GM23338 (cell line): ENCODE results near the gene C20orf141. TPM values are rescaled to one million over a fixed set of nuclear protein-coding genes. Genes with fewer than 3 reads are reported as not detected.

Source experiments
- ATAC-seq: fragments of 200-7000 bp; cut with Tn5 transposase; 3 replicates; pipeline ENCODE4 v1.9.1; 2020
- DNase-seq: peaks from one replicate; pipeline ENCODE4 v3.0.0-alpha.2; 2015; ENCODE audit warnings: low spot score
- H2AFZ ChIP-seq: fragments of 200-600 bp; sonication (generic); 2 replicates; pipeline ENCODE4 v1.8.0; 2016; ENCODE audit warnings: antibody characterized with exemption, mild to moderate bottlenecking, moderate library complexity
- H3F3A ChIP-seq: fragments of 200-600 bp; sonication (generic); replicated peaks from 2 replicates; pipeline ENCODE4 v1.8.0; 2017; ENCODE audit warnings: antibody characterized with exemption, mixed run types, low read depth
- H3K27ac ChIP-seq: fragments of 200-600 bp; sonication (generic); 2 replicates; pipeline ENCODE4 v1.6.1; 2016; ENCODE audit warnings: low read depth
- H3K27me3 ChIP-seq: fragments of 200-600 bp; sonication (generic); 2 replicates; pipeline ENCODE4 v1.8.0; 2016; ENCODE audit warnings: mild to moderate bottlenecking, mixed run types, moderate library complexity; ENCODE audit not compliant: insufficient read depth
- H3K36me3 ChIP-seq: fragments of 200-600 bp; sonication (generic); 2 replicates; pipeline ENCODE4 v1.8.0; 2016; ENCODE audit warnings: mild to moderate bottlenecking; ENCODE audit not compliant: insufficient read depth
- H3K4me1 ChIP-seq: fragments of 200-600 bp; sonication (generic); 2 replicates; pipeline ENCODE4 v1.8.0; 2016; ENCODE audit warnings: mild to moderate bottlenecking, moderate library complexity; ENCODE audit not compliant: insufficient read depth
- H3K4me2 ChIP-seq: fragments of 200-600 bp; sonication (generic); 2 replicates; pipeline ENCODE4 v1.7.1; 2017; ENCODE audit warnings: mixed run types
- H3K4me3 ChIP-seq: fragments of 200-600 bp; sonication (generic); 2 replicates; pipeline ENCODE4 v1.6.1; 2016; ENCODE audit warnings: mixed run types
- H3K79me2 ChIP-seq: fragments of 200-600 bp; sonication (generic); replicated peaks from 2 replicates; pipeline ENCODE4 v1.8.0; 2017; ENCODE audit warnings: mild to moderate bottlenecking; ENCODE audit not compliant: insufficient read depth
- H3K9me2 ChIP-seq: fragments of 200-600 bp; sonication (generic); 2 replicates; pipeline ENCODE4 v1.8.0; 2017; ENCODE audit not compliant: insufficient read depth
- H4K20me1 ChIP-seq: fragments of 200-600 bp; sonication (generic); replicated peaks from 2 replicates; pipeline ENCODE4 v1.8.0; 2017; ENCODE audit warnings: mild to moderate bottlenecking; ENCODE audit not compliant: insufficient read depth
- H3K27ac Mint-ChIP-seq: 2 replicates; pipeline ENCODE4 v1.8.0; 2020; ENCODE audit warnings: inconsistent platforms, mild to moderate bottlenecking, moderate library complexity, mixed read lengths
- H3K27me3 Mint-ChIP-seq: 3 replicates; pipeline ENCODE4 v1.8.0; 2022; ENCODE audit warnings: low read depth, mild to moderate bottlenecking, moderate library complexity, mixed read lengths, inconsistent platforms; ENCODE audit not compliant: insufficient read depth, poor library complexity
- H3K36me3 Mint-ChIP-seq: 3 replicates; pipeline ENCODE4 v1.8.0; 2021; ENCODE audit warnings: low read depth, mild to moderate bottlenecking, inconsistent platforms, moderate library complexity, mixed read lengths
- H3K4me1 Mint-ChIP-seq: 3 replicates; pipeline ENCODE4 v1.8.0; 2020; ENCODE audit warnings: mild to moderate bottlenecking, inconsistent platforms, mixed read lengths
- H3K4me3 Mint-ChIP-seq: 3 replicates; pipeline ENCODE4 v1.8.0; 2021; ENCODE audit warnings: moderate library complexity, mild to moderate bottlenecking, inconsistent platforms, mixed read lengths
- H3K9me3 Mint-ChIP-seq: 3 replicates; pipeline ENCODE4 v1.8.0; 2020; ENCODE audit warnings: moderate library complexity, mild to moderate bottlenecking, inconsistent platforms, mixed read lengths
- CREB1 ChIP-seq: fragments of 250-450 bp; sonication (Bioruptor Pico); IDR thresholded peaks from 2 replicates; pipeline ENCODE4 v1.5.0; 2020; ENCODE audit warnings: low read depth, mild to moderate bottlenecking, moderate library complexity
- EZH2phosphoT487 ChIP-seq: fragments of 200-600 bp; sonication (generic); IDR thresholded peaks from one replicate; pipeline ENCODE4 v1.8.1; 2018; ENCODE audit warnings: antibody characterized with exemption; ENCODE audit not compliant: unreplicated experiment
- JUNB ChIP-seq: IDR thresholded peaks from one replicate; pipeline ENCODE4 v1.6.1; 2016; ENCODE audit warnings: antibody characterized with exemption; ENCODE audit not compliant: unreplicated experiment
- POLR2AphosphoS5 ChIP-seq: IDR thresholded peaks from 2 replicates; pipeline ENCODE4 v1.6.1; 2016; ENCODE audit warnings: antibody characterized with exemption, low read depth
- STAT1 ChIP-seq: IDR thresholded peaks from one replicate; pipeline ENCODE4 v1.6.1; 2016; ENCODE audit warnings: antibody characterized with exemption; ENCODE audit not compliant: unreplicated experiment
- ZNF114 ChIP-seq: fragments of 250-450 bp; sonication (Bioruptor Pico); IDR thresholded peaks from 2 replicates; pipeline ENCODE4 v1.5.0; 2020; ENCODE audit warnings: mild to moderate bottlenecking, moderate library complexity
- ZNF331 ChIP-seq: fragments of 250-450 bp; sonication (Bioruptor Pico); IDR thresholded peaks from 2 replicates; pipeline ENCODE4 v1.5.0; 2020; ENCODE audit warnings: low read depth, mild to moderate bottlenecking, moderate library complexity
- polyA plus RNA-seq: library from polyadenylated mRNA; unstranded; fragments of >200 nt; fragmentation: Nextera tagmentation; extraction: Ambion mirVana; gene quantifications from 2 replicates; pipeline ENCODE4 v1.2.1, GENCODE V29; 2016
- total RNA-seq: library from RNA; depleted of rRNA; stranded (reverse); fragments of >200 nt; shearing (Covaris generic); gene quantifications from 2 replicates; pipeline ENCODE4 v1.2.3, GENCODE V29; 2014
- TF ChIP-seq, protein P1 (sequence below), 2 experiments: fragments of 200-600 bp in 1 of 2; sonication (generic) in 1 of 2; conservative IDR thresholded peaks; 2 replicates each; pipeline versions ENCODE4 v1.5.1 to v1.6.1; 2016 to 2017; ENCODE audit warnings: antibody characterized with exemption in 2 of 2, low read depth in 2 of 2, mild to moderate bottlenecking in 2 of 2, moderate library complexity in 1 of 2
- TF ChIP-seq, protein P2 (sequence below): IDR thresholded peaks from one replicate; pipeline ENCODE4 v1.6.1; 2018; ENCODE audit warnings: antibody characterized with exemption; ENCODE audit not compliant: unreplicated experiment
- TF ChIP-seq, protein P3 (sequence below): fragments of 250-450 bp; sonication (Bioruptor Pico); IDR thresholded peaks from 2 replicates; pipeline ENCODE4 v1.5.0; 2020; ENCODE audit warnings: mild to moderate bottlenecking, moderate library complexity

The C20orf141 gene
- total and polyA plus RNA-seq, 2 experiments from 2014 or later: not detected

GRCh38 chr20:2858591-2858990, 43.8 kb downstream of the C20orf141 start (continued):
- TF ChIP-seq, protein P1, sequence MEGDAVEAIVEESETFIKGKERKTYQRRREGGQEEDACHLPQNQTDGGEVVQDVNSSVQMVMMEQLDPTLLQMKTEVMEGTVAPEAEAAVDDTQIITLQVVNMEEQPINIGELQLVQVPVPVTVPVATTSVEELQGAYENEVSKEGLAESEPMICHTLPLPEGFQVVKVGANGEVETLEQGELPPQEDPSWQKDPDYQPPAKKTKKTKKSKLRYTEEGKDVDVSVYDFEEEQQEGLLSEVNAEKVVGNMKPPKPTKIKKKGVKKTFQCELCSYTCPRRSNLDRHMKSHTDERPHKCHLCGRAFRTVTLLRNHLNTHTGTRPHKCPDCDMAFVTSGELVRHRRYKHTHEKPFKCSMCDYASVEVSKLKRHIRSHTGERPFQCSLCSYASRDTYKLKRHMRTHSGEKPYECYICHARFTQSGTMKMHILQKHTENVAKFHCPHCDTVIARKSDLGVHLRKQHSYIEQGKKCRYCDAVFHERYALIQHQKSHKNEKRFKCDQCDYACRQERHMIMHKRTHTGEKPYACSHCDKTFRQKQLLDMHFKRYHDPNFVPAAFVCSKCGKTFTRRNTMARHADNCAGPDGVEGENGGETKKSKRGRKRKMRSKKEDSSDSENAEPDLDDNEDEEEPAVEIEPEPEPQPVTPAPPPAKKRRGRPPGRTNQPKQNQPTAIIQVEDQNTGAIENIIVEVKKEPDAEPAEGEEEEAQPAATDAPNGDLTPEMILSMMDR (conservative IDR thresholded peaks at IDR 0.05; ENCODE audit: low read depth in 2 of 2): no peak
- TF ChIP-seq JUNB (no peak), CREB1 (CRISPR knock-in tag) (no peak), STAT1 (no peak), EZH2phosphoT487 (no peak), ZNF114 (CRISPR knock-in tag) (no peak)

- no peaks in the 10 kb centered on the region for H3K9me3 Mint-ChIP-seq
- Histone ChIP-seq H3K27ac (no peak overlapping the region), H3K4me2 (no peak overlapping the region), H3K4me3 (no peak overlapping the region), H3K27me3 (no peaks in the 10 kb centered on the region), H3K9me2 (no peaks in the 10 kb centered on the region), H3K4me1 (no peaks in the 10 kb centered on the region), H2AFZ (no peak overlapping the region), H4K20me1 (no peaks in the 10 kb centered on the region), H3K79me2 (no peaks in the 10 kb centered on the region), H3K36me3 (no peaks in the 10 kb centered on the region), H3F3A (no peaks in the 10 kb centered on the region)
- peaks cover 3% of the 10 kb centered on the region; the same call in 1 of the 3 replicates for H3K36me3 Mint-ChIP-seq
- no peak for ATAC-seq
- H3K4me1 Mint-ChIP-seq: no peaks in the 10 kb centered on the region
- H3K4me3 Mint-ChIP-seq: no peak overlapping the region
- H3K27me3 Mint-ChIP-seq: peaks cover 2% of the 10 kb centered on the region
- DNase-seq: no peak
- H3K27ac Mint-ChIP-seq: no peak overlapping the region
- TF ChIP-seq CREB1 (CRISPR knock-in tag) (no peak), POLR2AphosphoS5 (no peak), ZNF331 (CRISPR knock-in tag) (no peak), ZNF114 (CRISPR knock-in tag) (no peak), STAT1 (no peak)
- TF ChIP-seq, protein P2, sequence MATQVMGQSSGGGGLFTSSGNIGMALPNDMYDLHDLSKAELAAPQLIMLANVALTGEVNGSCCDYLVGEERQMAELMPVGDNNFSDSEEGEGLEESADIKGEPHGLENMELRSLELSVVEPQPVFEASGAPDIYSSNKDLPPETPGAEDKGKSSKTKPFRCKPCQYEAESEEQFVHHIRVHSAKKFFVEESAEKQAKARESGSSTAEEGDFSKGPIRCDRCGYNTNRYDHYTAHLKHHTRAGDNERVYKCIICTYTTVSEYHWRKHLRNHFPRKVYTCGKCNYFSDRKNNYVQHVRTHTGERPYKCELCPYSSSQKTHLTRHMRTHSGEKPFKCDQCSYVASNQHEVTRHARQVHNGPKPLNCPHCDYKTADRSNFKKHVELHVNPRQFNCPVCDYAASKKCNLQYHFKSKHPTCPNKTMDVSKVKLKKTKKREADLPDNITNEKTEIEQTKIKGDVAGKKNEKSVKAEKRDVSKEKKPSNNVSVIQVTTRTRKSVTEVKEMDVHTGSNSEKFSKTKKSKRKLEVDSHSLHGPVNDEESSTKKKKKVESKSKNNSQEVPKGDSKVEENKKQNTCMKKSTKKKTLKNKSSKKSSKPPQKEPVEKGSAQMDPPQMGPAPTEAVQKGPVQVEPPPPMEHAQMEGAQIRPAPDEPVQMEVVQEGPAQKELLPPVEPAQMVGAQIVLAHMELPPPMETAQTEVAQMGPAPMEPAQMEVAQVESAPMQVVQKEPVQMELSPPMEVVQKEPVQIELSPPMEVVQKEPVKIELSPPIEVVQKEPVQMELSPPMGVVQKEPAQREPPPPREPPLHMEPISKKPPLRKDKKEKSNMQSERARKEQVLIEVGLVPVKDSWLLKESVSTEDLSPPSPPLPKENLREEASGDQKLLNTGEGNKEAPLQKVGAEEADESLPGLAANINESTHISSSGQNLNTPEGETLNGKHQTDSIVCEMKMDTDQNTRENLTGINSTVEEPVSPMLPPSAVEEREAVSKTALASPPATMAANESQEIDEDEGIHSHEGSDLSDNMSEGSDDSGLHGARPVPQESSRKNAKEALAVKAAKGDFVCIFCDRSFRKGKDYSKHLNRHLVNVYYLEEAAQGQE: no peak
- TF ChIP-seq, protein P3, sequence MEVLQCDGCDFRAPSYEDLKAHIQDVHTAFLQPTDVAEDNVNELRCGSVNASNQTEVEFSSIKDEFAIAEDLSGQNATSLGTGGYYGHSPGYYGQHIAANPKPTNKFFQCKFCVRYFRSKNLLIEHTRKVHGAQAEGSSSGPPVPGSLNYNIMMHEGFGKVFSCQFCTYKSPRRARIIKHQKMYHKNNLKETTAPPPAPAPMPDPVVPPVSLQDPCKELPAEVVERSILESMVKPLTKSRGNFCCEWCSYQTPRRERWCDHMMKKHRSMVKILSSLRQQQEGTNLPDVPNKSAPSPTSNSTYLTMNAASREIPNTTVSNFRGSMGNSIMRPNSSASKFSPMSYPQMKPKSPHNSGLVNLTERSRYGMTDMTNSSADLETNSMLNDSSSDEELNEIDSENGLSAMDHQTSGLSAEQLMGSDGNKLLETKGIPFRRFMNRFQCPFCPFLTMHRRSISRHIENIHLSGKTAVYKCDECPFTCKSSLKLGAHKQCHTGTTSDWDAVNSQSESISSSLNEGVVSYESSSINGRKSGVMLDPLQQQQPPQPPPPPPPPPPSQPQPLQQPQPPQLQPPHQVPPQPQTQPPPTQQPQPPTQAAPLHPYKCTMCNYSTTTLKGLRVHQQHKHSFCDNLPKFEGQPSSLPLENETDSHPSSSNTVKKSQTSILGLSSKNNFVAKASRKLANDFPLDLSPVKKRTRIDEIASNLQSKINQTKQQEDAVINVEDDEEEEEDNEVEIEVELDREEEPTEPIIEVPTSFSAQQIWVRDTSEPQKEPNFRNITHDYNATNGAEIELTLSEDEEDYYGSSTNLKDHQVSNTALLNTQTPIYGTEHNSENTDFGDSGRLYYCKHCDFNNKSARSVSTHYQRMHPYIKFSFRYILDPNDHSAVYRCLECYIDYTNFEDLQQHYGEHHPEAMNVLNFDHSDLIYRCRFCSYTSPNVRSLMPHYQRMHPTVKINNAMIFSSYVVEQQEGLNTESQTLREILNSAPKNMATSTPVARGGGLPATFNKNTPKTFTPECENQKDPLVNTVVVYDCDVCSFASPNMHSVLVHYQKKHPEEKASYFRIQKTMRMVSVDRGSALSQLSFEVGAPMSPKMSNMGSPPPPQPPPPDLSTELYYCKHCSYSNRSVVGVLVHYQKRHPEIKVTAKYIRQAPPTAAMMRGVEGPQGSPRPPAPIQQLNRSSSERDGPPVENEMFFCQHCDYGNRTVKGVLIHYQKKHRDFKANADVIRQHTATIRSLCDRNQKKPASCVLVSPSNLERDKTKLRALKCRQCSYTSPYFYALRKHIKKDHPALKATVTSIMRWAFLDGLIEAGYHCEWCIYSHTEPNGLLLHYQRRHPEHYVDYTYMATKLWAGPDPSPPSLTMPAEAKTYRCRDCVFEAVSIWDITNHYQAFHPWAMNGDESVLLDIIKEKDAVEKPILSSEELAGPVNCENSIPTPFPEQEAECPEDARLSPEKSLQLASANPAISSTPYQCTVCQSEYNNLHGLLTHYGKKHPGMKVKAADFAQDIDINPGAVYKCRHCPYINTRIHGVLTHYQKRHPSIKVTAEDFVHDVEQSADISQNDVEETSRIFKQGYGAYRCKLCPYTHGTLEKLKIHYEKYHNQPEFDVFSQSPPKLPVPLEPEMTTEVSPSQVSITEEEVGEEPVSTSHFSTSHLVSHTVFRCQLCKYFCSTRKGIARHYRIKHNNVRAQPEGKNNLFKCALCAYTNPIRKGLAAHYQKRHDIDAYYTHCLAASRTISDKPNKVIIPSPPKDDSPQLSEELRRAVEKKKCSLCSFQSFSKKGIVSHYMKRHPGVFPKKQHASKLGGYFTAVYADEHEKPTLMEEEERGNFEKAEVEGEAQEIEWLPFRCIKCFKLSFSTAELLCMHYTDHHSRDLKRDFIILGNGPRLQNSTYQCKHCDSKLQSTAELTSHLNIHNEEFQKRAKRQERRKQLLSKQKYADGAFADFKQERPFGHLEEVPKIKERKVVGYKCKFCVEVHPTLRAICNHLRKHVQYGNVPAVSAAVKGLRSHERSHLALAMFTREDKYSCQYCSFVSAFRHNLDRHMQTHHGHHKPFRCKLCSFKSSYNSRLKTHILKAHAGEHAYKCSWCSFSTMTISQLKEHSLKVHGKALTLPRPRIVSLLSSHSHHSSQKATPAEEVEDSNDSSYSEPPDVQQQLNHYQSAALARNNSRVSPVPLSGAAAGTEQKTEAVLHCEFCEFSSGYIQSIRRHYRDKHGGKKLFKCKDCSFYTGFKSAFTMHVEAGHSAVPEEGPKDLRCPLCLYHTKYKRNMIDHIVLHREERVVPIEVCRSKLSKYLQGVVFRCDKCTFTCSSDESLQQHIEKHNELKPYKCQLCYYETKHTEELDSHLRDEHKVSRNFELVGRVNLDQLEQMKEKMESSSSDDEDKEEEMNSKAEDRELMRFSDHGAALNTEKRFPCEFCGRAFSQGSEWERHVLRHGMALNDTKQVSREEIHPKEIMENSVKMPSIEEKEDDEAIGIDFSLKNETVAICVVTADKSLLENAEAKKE (CRISPR knock-in tag): no peak
- TF ChIP-seq, protein P1 (conservative IDR thresholded peaks at IDR 0.05; ENCODE audit: low read depth in 2 of 2): no peak
Observed at GRCh38 chr20:2859330-2860121, 44.7 kb downstream of the C20orf141 start.
